NCI-H1417 treated with DMSO at 0.1 percent for 48 hours (cell line): ENCODE data around the gene WNT7B.

Experiments
- DNase-seq: peaks from one replicate; lab custom pipeline; 2025; lab: John Stamatoyannopoulos, UW

Gene WNT7B

DNA sequence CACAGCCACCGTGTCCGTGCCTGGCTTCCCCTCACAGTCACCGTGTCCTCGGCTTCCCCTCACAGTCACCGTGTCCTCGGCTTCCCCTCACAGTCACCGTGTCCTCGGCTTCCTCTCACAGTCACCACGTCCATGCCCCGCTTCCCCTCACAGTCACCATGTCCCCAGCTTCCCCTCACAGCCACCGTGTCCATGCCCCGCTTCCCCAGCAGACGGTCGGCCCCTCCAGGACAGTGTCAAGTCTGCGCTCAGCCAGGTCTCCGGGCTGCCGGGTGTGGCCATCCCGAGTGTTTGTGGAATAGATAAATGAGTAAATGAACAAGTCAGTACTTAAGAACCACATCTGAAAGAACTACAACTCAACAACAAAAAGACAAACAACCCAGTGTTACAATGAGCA, 23.8 kb downstream of the WNT7B start:
- no peak for DNase-seq

DNA sequence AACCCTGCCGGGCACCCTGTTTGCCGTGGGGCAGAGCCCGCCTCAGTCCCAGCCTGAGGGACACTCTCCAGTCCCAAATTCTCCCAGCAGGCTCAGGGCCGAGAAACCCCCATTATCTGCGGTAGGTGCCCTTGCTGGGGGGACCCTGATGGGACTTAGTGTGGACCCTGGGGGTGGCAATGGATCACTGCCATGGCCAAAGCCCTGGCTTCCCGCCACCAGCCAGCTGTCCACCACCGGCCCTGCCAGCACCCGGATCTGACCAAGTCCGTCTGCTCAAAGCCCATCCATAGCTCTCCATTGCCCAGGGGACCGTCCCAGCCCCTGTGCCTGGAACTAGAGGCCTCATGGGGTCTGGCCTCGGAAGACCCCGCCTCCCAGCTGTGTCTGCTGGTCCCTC, 24.4 kb downstream of the WNT7B start:
- no peak for DNase-seq

- DNase-seq, result no peak
Measured at GRCh38 chr22:45952151-45952550, 24.8 kb downstream of the WNT7B start.

DNA sequence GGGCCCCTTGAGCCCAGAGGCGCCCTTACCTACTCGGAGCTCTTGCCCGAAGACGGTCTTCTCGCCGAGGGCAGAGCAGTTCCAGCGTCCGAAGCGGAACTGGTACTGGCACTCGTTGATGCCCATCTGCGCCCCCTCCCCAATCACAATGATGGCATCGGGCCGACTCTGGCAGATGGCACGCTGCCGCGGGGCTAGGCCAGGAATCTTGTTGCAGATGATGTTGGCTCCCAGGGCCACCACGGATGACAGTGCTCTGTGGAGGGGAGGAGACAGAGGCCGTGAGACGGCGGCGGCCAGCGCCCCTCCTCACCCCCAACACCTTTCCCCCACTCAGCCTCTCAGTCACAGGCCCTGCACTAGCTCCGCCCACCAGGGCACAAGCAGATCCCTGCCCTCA, 27.1 kb downstream of the WNT7B start:
- no peak for DNase-seq

- DNase-seq, result no peak
Measured at GRCh38 chr22:45949258-45949870, 27.6 kb downstream of the WNT7B start.

DNA sequence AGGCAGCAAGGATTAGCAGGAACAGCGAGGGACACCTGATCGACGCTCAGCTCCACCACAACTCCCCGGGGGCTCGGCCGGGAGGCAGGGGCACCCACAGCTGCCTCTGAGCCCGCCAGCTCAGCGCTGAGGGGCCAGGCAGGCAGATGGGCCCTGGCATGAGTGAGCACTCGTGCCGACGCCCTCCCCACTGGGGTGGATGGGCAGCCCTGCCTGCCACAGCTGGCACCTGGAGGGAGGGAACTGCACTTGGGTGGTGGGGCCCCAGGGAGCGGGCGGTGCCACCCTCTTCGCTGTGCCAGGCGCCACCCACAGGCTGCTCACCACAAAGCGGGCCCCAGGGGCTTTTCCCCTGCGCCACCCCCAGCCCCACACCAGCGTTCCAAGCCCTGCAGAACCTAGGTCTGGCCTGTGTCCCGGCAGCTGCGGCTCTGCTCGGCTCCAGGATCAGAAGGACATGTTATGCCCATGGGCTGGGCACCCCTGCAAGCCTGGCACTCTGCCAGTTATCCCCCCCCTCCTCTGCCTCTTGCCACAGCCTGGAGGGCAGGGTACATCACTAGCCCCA, 28.8 kb downstream of the WNT7B start:
- DNase-seq, result no peak

- no peak for DNase-seq
Measured at GRCh38 chr22:45946805-45947600, 30.0 kb downstream of the WNT7B start.

DNA sequence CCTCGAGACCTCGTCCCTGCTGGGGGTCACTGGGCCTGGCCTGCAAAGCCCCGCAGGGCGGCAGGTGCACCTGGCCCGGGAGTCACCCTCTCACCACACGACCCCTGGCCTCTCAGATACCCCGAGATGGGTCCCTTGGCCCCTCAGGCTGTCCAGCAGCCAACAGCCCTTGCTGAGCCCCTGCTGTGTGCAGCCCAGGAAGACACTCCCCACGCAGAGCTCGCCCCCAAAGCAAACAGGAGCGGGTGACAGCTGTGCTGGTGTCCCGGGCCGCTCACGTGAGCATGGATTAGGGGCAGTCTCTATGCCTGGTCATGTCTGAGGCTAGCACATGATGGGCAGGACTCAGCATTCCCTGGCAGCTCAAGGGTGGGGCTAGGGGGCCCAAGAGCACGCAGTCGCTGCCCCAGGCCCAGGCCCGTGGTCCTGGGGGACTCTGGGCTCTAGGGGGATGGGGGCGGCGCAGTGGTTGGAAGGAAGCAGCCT, 31.3 kb downstream of the WNT7B start:
- DNase-seq, result no peak

DNA sequence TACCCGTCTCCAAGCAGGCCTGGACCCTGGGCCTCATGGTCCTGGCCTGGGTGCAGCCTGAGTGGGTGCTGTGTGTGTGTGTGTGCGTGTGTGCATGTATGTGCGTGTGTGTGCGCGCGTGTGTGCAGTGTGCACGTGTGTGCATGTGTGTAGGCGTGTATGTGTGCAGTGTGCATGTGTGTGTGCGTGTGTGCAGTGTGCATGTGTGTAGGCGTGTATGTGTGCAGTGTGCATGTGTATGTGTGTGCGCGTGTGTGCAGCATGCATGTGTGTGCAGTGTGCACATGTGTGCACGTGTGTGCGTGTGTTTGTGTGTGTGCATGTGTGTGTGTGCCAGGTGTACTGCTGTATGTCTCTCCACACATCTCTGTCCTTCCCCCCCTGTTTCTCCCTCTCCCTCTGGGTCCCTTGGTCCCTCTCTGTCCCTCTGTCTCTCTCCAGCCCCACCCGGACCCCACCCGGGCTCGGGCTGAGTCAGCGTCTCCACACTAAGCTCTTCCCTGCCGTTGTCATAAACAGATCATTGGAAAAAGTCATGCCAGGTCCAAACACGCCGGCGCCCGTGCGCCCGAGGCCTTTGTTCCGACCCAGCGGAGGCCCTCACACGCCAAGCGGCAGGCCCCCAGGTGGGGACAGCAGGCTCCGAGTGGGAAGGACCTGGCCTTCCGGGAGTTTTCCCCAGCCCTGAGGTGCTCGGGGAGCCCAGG, 34.0 kb downstream of the WNT7B start:
- no peak for DNase-seq

- no peak for DNase-seq
Measured at GRCh38 chr22:45942344-45942743, 34.6 kb downstream of the WNT7B start.

- DNase-seq, result no peak
Measured at GRCh38 chr22:45938913-45939312, 38.0 kb downstream of the WNT7B start.

DNA sequence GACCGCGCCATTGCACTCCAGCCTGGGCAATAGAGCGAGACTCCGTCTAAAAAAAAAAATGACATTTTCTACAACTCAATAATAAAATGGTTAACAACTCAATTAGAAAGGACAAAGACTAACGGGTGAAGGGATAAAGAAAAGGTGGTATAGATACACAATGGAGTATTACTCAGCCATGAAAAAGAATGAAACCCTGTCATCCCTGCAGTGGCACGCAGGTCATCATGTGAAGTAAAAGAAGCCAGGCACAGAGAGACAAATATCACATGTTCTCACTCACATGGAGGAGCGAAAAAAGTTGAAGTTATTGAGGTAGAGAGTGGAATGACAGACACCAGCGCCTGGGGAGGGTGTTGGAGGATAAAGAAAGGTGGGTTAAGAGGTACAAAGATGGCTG, 39.0 kb downstream of the WNT7B start:
- no peak for DNase-seq

DNA sequence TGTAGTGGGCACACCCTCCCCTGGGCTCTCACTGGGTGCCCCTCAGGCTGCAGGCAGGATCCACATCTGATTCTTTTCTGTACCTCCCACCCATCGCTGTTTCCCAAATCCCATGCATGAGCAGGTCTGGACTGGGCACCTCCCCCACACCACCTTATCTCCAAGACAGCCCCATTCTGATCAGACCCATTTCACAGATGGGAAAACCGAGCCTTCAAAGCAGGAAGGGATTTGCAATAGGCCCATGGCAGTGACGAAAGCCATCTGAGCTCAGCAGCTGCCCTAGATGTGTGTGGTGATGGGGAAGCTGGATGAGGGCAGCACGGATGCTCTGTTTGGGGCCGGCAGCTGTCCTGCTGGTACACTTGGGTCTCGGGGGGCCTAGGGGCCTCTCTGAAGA, 41.4 kb downstream of the WNT7B start:
- no peak for DNase-seq

DNA sequence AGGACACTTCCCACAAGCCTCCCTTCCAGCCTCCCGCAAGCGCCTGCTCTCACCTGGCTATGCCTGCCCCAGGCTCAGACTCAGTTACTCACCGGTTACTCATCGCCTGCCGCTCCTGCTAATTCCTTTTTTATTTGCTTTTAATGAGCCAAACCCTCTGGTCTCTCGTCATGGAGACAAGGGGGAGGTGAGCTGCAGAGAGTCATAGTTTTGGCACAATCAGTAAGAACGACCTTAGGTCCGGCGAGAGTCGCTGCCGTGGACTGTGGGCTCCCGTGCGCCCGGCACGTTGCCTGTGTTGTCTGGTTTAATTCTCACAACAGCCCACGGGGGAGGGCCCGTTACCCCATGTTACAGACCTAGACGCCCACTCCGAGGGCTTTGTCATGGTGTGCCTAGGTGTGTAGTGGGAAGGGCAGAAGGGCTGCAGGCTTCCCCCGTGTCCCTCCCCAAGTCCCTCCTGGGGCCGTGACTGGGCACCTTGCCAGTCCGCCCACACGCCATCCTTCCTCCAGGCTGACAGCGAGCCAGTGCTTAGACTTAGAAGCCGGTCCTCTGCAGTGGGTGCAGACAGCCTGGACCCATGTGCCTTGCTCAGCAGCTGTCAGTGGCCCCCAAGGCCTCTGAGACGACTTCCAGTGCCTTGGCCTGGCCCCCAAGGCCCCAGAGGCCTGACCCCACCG, 42.2 kb downstream of the WNT7B start:
- no peak for DNase-seq

DNA sequence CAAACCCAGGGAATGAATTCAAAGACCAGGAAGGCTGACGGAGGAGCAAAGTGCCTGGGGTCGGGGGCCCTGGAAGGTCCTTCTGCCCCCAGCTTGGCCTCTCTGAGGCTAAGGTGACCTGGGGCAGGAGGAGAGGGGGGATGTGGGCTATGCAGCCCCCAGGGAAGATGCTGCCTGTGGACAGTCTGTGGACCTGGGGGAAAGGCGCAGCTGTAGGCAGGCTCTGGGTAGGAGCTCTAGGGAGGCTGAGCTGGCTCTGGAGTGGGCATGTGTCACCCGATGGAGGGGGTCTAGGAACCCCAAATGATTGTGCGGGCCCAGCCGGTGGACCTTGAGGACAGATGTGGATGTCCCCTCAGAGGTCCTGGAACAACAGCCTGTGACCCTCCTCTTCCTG, 42.8 kb downstream of the WNT7B start:
- DNase-seq, result no peak

DNA sequence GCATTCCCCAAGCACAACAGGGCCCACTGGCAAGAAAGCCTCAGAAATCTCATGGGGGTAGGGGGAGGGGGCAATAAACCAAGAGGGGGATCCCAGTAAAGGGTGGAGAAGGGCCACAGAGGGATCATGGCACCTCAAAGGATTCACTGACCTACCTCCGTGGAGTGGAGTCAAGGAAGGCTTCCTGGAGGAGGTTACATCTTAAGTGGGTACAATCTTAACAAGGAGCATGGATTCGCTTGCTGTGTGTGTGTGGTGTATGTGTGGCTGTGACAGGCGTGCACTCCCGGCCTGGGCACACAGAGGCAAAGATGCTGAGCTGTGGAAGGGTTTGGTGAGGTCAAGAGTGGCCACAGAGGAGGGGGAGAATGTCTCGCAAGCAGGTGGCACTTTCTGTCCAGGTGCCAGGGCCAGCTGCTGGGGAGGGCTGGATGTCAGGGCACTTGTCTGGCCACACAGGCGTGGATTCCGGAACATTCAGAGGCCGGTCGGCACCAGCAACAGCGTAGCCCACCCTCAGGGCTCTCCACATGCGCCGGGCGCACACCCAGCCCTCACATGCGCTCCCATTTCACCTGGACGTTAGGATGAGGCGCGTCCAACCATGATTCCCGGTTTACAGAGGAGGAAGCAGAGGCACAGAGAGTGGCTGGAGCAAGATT, 43.3 kb downstream of the WNT7B start:
- no peak for DNase-seq

GRCh38 chr22:45932071-45932470, 44.9 kb downstream of the WNT7B start:
- no peak for DNase-seq

- no peak for DNase-seq
Measured at GRCh38 chr22:45931042-45931441, 45.9 kb downstream of the WNT7B start.

GRCh38 chr22:45930324-45930723, 46.6 kb downstream of the WNT7B start:
- no peak for DNase-seq

DNA sequence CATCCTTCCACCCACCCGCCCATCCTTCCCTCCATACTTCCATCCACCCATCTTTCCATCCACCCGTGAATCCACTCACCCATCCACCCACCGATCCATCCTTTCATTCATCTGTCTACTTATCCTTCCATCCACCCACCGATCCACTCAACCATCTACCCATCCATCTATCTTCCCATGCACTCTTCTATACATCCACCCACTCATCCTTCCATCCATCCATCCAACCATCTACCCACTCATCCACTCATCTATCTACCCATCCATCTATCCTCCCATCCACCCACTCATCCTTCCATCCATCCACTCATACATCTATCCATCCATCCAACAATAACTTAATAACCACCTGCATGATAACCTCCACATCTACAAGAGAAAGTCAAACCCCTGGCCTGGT, 47.3 kb downstream of the WNT7B start:
- DNase-seq, result no peak

GRCh38 chr22:45928726-45929368, 48.1 kb downstream of the WNT7B start:
- DNase-seq, result no peak
